OCI-LY1 (cell line): ENCODE results near the gene PTPRN2.
"Not testable (repeated sequence)": the region's sequence is repeated elsewhere in the genome, so short reads cannot be mapped to it uniquely, and the experiment has no call there.

Experiments
- H2AFZ ChIP-seq: fragments of 200-600 bp; sonication (generic), shearing (Covaris generic); 2 replicates; pipeline ENCODE4 v1.6.0; 2014; ENCODE audit warnings: antibody characterized with exemption, mild to moderate bottlenecking, low read length
- H3F3A ChIP-seq: fragments of 200-600 bp; sonication (generic), shearing (Covaris generic); 2 replicates; pipeline ENCODE4 v1.6.0; 2014; ENCODE audit warnings: mild to moderate bottlenecking, antibody characterized with exemption, low read length, moderate library complexity; ENCODE audit not compliant: insufficient read depth
- H3K27ac ChIP-seq: fragments of 200-600 bp; sonication (generic); 2 replicates; pipeline ENCODE4 v1.5.1; 2014; ENCODE audit warnings: low read length, mixed run types, mild to moderate bottlenecking, low read depth; ENCODE audit not compliant: poor library complexity, severe bottlenecking
- H3K27me3 ChIP-seq: fragments of 200-600 bp; sonication (generic); 2 replicates; pipeline ENCODE4 v1.6.0; 2014; ENCODE audit warnings: antibody characterized with exemption, mild to moderate bottlenecking, low read length, moderate library complexity; ENCODE audit not compliant: insufficient read depth
- H3K36me3 ChIP-seq: fragments of 200-600 bp; sonication (generic); 2 replicates; pipeline ENCODE4 v1.6.1; 2014; ENCODE audit warnings: mild to moderate bottlenecking, antibody characterized with exemption, low read length, moderate library complexity, mixed read lengths; ENCODE audit not compliant: insufficient read depth
- H3K4me1 ChIP-seq: fragments of 200-600 bp; sonication (generic); 2 replicates; pipeline ENCODE4 v1.5.1; 2014; ENCODE audit warnings: mild to moderate bottlenecking, low read length, moderate library complexity; ENCODE audit not compliant: insufficient read depth, severe bottlenecking
- H3K4me2 ChIP-seq: fragments of 200-600 bp; sonication (generic), shearing (Covaris generic); 2 replicates; pipeline ENCODE4 v1.6.1; 2014; ENCODE audit warnings: low read length
- H3K4me3 ChIP-seq: fragments of 200-600 bp; sonication (generic); 2 replicates; pipeline ENCODE4 v1.5.1; 2014; ENCODE audit warnings: low read length, low read depth, mild to moderate bottlenecking, mixed read lengths; ENCODE audit not compliant: poor library complexity, severe bottlenecking
- H3K79me2 ChIP-seq: fragments of 200-600 bp; shearing (Covaris generic); 2 replicates; pipeline ENCODE4 v1.6.1; 2016; ENCODE audit warnings: mixed run types, low read length, mixed read lengths; ENCODE audit not compliant: insufficient read depth
- H3K9ac ChIP-seq: fragments of 200-600 bp; sonication (generic), shearing (Covaris generic); 2 replicates; pipeline ENCODE4 v1.6.1; 2014; ENCODE audit warnings: mild to moderate bottlenecking, low read length, mixed read lengths
- H3K9me2 ChIP-seq: fragments of 200-600 bp; sonication (generic), shearing (Covaris generic); 2 replicates; pipeline ENCODE4 v1.6.1; 2014; ENCODE audit warnings: low read depth, mild to moderate bottlenecking, low read length, mixed read lengths
- H3K9me3 ChIP-seq: fragments of 200-600 bp; shearing (Covaris generic); 2 replicates; pipeline ENCODE4 v1.6.1; 2014; ENCODE audit warnings: low read length, mixed read lengths
- H4K20me1 ChIP-seq: fragments of 200-600 bp; sonication (generic), shearing (Covaris generic); 2 replicates; pipeline ENCODE4 v1.6.0; 2016; ENCODE audit warnings: mild to moderate bottlenecking, low read length; ENCODE audit not compliant: insufficient read depth
- EZH2 ChIP-seq: fragments of 200-600 bp; sonication (generic), shearing (Covaris generic); IDR thresholded peaks from 2 replicates; pipeline ENCODE4 v1.8.0; 2017; ENCODE audit warnings: borderline replicate concordance, mixed run types, mild to moderate bottlenecking, antibody characterized with exemption, low read length, moderate library complexity, mixed read lengths
- TF ChIP-seq, protein P1 (sequence below): fragments of 200-600 bp; sonication (generic), shearing (Covaris generic); IDR thresholded peaks from 2 replicates; pipeline ENCODE4 v1.5.1; 2017; ENCODE audit warnings: mild to moderate bottlenecking, antibody characterized with exemption, low read length, moderate library complexity, mixed read lengths

Gene PTPRN2

GRCh38 chr7:158348446-158348845, 239.2 kb downstream of the PTPRN2 start:
- H3F3A ChIP-seq, result no peaks in the 10 kb centered on the region
- no peak overlapping the region for H3K4me3 ChIP-seq
- no peaks in the 10 kb centered on the region for H3K36me3 ChIP-seq
- TF ChIP-seq, protein P1, sequence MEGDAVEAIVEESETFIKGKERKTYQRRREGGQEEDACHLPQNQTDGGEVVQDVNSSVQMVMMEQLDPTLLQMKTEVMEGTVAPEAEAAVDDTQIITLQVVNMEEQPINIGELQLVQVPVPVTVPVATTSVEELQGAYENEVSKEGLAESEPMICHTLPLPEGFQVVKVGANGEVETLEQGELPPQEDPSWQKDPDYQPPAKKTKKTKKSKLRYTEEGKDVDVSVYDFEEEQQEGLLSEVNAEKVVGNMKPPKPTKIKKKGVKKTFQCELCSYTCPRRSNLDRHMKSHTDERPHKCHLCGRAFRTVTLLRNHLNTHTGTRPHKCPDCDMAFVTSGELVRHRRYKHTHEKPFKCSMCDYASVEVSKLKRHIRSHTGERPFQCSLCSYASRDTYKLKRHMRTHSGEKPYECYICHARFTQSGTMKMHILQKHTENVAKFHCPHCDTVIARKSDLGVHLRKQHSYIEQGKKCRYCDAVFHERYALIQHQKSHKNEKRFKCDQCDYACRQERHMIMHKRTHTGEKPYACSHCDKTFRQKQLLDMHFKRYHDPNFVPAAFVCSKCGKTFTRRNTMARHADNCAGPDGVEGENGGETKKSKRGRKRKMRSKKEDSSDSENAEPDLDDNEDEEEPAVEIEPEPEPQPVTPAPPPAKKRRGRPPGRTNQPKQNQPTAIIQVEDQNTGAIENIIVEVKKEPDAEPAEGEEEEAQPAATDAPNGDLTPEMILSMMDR, result no peak
- no peak for TF ChIP-seq EZH2
- no peaks in the 10 kb centered on the region for H3K79me2 ChIP-seq
- no peaks in the 10 kb centered on the region for H3K9me3 ChIP-seq
- H3K4me2 ChIP-seq, result no peak overlapping the region
- no peaks in the 10 kb centered on the region for H3K27me3 ChIP-seq
- H3K4me1 ChIP-seq, result no peaks in the 10 kb centered on the region
- no peak overlapping the region for H2AFZ ChIP-seq
- H3K9ac ChIP-seq, result no peak overlapping the region
- no peaks in the 10 kb centered on the region for H4K20me1 ChIP-seq
- H3K27ac ChIP-seq, result no peak overlapping the region
- H3K9me2 ChIP-seq, result no peaks in the 10 kb centered on the region

DNA sequence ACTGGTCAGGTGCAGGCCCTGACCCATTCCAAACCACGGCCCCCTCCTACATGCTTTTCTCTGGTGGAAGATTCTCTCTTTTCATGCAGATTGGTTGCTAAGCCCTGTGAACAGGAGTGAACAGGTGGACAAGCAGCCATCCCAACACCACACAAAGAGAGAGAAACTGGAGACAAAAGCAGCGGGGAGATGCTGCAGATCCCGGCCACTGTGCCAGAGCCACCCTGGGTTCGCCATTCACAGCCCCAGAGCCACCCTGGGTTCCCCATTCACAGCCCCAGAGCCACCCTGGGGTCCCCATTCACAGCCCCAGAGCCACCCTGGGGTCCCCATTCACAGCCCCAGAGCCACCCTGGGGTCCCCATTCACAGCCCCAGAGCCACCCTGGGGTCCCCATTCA, 239.6 kb downstream of the PTPRN2 start:
- H3K9me3 ChIP-seq, H3K27me3 ChIP-seq, H3K79me2 ChIP-seq, H3K9me2 ChIP-seq, H3F3A ChIP-seq, H4K20me1 ChIP-seq, H3K9ac ChIP-seq, H2AFZ ChIP-seq, H3K4me1 ChIP-seq, H3K4me3 ChIP-seq, H3K27ac ChIP-seq, H3K36me3 ChIP-seq, H3K4me2 ChIP-seq: not testable (repeated sequence)

DNA sequence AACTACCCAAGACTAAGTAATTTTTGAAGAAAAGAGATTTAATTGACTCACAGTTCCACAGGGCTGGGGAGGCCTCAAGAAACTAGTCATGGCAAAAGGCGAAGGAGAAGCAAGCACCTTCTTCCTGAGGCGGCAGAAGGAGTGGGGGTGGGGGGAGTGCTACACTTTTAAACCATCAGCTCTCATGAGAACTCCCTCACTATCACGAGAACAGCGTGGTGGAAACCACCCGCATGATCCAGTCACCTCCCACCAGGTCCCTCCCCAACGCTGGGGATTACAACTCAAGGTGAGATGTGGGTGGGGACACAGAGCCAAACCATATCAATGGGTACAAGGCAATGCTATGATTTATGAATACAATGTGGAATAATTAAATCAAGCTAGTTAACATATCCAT, 241.9 kb downstream of the PTPRN2 start:
- TF ChIP-seq EZH2, result no peak
- TF ChIP-seq, protein P1, result no peak
- Histone ChIP-seq H3K9me2 (no peaks in the 10 kb centered on the region), H3K4me2 (no peak overlapping the region), H3K4me1 (no peaks in the 10 kb centered on the region), H3K27me3 (no peaks in the 10 kb centered on the region), H3K27ac (no peak overlapping the region), H3K36me3 (no peaks in the 10 kb centered on the region), H3K4me3 (no peak overlapping the region), H3F3A (no peaks in the 10 kb centered on the region), H3K9ac (no peak overlapping the region), H2AFZ (no peak overlapping the region), H4K20me1 (no peaks in the 10 kb centered on the region), H3K9me3 (no peaks in the 10 kb centered on the region), H3K79me2 (no peaks in the 10 kb centered on the region)

- H3K36me3 ChIP-seq, result no peaks in the 10 kb centered on the region
- H4K20me1 ChIP-seq, result no peaks in the 10 kb centered on the region
- H3K9ac ChIP-seq, result no peak overlapping the region
- H3K27ac ChIP-seq, result no peak overlapping the region
- H2AFZ ChIP-seq, result no peak overlapping the region
- H3K4me1 ChIP-seq, result no peaks in the 10 kb centered on the region
- no peak overlapping the region for H3K4me3 ChIP-seq
- H3F3A ChIP-seq, result no peaks in the 10 kb centered on the region
- H3K9me2 ChIP-seq, result no peaks in the 10 kb centered on the region
- TF ChIP-seq, protein P1, result no peak
- TF ChIP-seq EZH2, result no peak
- H3K79me2 ChIP-seq, result no peaks in the 10 kb centered on the region
- no peaks in the 10 kb centered on the region for H3K27me3 ChIP-seq
- H3K9me3 ChIP-seq, result no peaks in the 10 kb centered on the region
- no peak overlapping the region for H3K4me2 ChIP-seq
Measured at GRCh38 chr7:158344706-158345300, 242.8 kb downstream of the PTPRN2 start.
